GM12878 (cell line): ENCODE data around the gene CRTC3. TPM values are rescaled to one million over a fixed set of nuclear protein-coding genes. Genes with fewer than 3 reads are reported as not detected.
A peak's percentile ranks its signal among the peaks of the same experiment; 100 is the strongest.

Source experiments
- CBX5 ChIP-seq: sonication (generic); IDR thresholded peaks from 2 replicates; pipeline ENCODE4 v1.6.1; 2016; ENCODE audit warnings: low read depth, moderate library complexity, mild to moderate bottlenecking, inconsistent platforms
- IKZF1 ChIP-seq: fragments of 450-650 bp; conservative IDR thresholded peaks from 2 replicates; pipeline ENCODE4 v1.6.1; 2017; ENCODE audit warnings: antibody characterized with exemption, mild to moderate bottlenecking
- MYC ChIP-seq: IDR thresholded peaks from 2 replicates; pipeline ENCODE4 v1.6.1; 2011; ENCODE audit warnings: mild to moderate bottlenecking, low read length, moderate library complexity, inconsistent platforms; ENCODE audit not compliant: insufficient read depth, insufficient replicate concordance, insufficient read length, severe bottlenecking
- NRF1 ChIP-seq: conservative IDR thresholded peaks from 2 replicates; pipeline ENCODE4 v1.6.1; 2011; ENCODE audit warnings: mild to moderate bottlenecking, low read depth, low read length, improper control_type of control experiment
- RAD21 ChIP-seq: IDR thresholded peaks from 2 replicates; pipeline ENCODE4 v1.6.1; 2011; ENCODE audit warnings: mild to moderate bottlenecking, low read depth, low read length, moderate library complexity; ENCODE audit not compliant: insufficient read depth
- ZBTB33 ChIP-seq: fragments of 450-650 bp; IDR thresholded peaks from 2 replicates; pipeline ENCODE4 v1.6.1; 2017; ENCODE audit warnings: mild to moderate bottlenecking
- ZBTB4 ChIP-seq: fragments of 450-650 bp; formaldehyde crosslinking; IDR thresholded peaks from 2 replicates; pipeline ENCODE4 v1.4.0; 2022; ENCODE audit warnings: mild to moderate bottlenecking, moderate library complexity
- ZNF384 ChIP-seq: IDR thresholded peaks from 2 replicates; pipeline ENCODE4 v1.6.1; 2012; ENCODE audit warnings: low read depth, mild to moderate bottlenecking, low read length, improper control_type of control experiment, borderline replicate concordance
- polyA plus RNA-seq, 11 experiments: library from polyadenylated mRNA; depleted of rRNA in 4 of 11; unstranded in 6 of 11; stranded (reverse) in 5 of 11; fragments of >200 nt; fragmentation: Nextera tagmentation in 4 of 11; fragmentation: Illumina TruSeq in 1 of 11; extraction: Ambion mirVana in 4 of 11; extraction: Trizol in 1 of 11; gene quantifications; 1 replicate in 1 of 11; 2 replicates in 10 of 11; pipeline versions ENCODE4 v1.2.1 to v1.2.3, GENCODE V29; 2011 to 2016; ENCODE audit warnings: inconsistent platforms in 2 of 11, missing spikeins in 2 of 11, low read depth in 1 of 11
- total RNA-seq, 4 experiments: library from RNA; depleted of rRNA in 3 of 4; stranded (reverse); fragments of >200 nt in 3 of 4; fragmentation: Illumina TruSeq in 1 of 4; extraction: Trizol in 1 of 4; gene quantifications; 2 replicates each; pipeline versions ENCODE4 v1.2.1 to v1.2.3, GENCODE V29; 2013 to 2021
- TF ChIP-seq, protein P1 (sequence below): IDR thresholded peaks from 2 replicates; pipeline ENCODE4 v1.6.1; 2011; ENCODE audit warnings: low read depth, mild to moderate bottlenecking, low read length, moderate library complexity, borderline replicate concordance; ENCODE audit errors: extremely low read depth
- TF ChIP-seq, protein P2 (sequence below): IDR thresholded peaks from 2 replicates; pipeline ENCODE4 v1.6.1; 2011; ENCODE audit warnings: low read depth, low read length, improper control_type of control experiment, borderline replicate concordance
- TF ChIP-seq, protein P3 (sequence below): fragments of 450-650 bp; IDR thresholded peaks from 2 replicates; pipeline ENCODE4 v1.6.1; 2017; ENCODE audit warnings: mild to moderate bottlenecking, moderate library complexity
- TF ChIP-seq, protein P4 (sequence below): fragments of 450-650 bp; conservative IDR thresholded peaks from 2 replicates; pipeline ENCODE4 v1.6.1; 2017; ENCODE audit warnings: mild to moderate bottlenecking, moderate library complexity

The CRTC3 gene
- total and polyA plus RNA-seq, 10 of the 15 experiments (the other 5 are each of a cell fraction or from before 2014, with no cell fraction given), result 3.5 to 36.9 (median 18.9) TPM

DNA sequence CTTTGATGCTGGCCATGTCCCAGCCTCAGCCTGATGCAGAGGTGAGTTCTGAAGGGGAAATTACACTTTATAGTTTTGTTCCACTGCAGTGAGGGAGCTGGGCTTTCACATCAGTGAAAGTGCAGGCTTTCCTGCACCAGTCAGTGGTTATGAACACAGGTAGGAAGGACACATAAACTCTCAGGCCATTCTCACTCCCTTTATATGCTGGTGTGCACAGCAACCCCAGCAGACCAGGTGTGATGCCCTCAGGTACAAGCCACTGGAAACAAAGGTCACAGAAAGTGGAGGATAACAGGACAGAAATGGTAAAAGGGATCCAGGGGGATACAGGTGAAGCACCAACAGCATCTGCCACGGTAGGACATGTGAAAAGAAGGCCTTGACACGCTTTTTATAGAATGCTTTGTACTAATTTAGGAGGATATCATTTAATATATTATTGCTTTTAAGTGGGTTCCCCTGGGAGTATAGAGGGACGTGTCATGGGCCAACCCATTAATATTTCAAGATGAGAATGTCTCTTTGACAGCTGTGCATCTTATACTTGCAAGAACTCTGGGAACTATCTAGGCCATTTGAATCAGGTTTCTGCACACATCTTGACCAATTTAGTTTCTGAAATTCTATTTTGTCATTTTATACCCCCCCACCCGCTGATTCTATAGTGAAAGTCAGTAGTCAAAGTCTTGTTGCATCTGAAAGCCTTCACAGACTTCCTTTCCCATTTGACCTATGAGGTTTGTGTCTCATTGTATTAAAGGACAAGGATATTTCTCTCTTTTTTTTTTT lies 162.5 kb downstream of the CRTC3 start (continued):
- no peak for TF ChIP-seq ZBTB33
- TF ChIP-seq, protein P1, sequence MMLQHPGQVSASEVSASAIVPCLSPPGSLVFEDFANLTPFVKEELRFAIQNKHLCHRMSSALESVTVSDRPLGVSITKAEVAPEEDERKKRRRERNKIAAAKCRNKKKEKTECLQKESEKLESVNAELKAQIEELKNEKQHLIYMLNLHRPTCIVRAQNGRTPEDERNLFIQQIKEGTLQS, result no peak
- TF ChIP-seq, protein P2, sequence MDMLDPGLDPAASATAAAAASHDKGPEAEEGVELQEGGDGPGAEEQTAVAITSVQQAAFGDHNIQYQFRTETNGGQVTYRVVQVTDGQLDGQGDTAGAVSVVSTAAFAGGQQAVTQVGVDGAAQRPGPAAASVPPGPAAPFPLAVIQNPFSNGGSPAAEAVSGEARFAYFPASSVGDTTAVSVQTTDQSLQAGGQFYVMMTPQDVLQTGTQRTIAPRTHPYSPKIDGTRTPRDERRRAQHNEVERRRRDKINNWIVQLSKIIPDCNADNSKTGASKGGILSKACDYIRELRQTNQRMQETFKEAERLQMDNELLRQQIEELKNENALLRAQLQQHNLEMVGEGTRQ, result no peak
- TF ChIP-seq, protein P3, sequence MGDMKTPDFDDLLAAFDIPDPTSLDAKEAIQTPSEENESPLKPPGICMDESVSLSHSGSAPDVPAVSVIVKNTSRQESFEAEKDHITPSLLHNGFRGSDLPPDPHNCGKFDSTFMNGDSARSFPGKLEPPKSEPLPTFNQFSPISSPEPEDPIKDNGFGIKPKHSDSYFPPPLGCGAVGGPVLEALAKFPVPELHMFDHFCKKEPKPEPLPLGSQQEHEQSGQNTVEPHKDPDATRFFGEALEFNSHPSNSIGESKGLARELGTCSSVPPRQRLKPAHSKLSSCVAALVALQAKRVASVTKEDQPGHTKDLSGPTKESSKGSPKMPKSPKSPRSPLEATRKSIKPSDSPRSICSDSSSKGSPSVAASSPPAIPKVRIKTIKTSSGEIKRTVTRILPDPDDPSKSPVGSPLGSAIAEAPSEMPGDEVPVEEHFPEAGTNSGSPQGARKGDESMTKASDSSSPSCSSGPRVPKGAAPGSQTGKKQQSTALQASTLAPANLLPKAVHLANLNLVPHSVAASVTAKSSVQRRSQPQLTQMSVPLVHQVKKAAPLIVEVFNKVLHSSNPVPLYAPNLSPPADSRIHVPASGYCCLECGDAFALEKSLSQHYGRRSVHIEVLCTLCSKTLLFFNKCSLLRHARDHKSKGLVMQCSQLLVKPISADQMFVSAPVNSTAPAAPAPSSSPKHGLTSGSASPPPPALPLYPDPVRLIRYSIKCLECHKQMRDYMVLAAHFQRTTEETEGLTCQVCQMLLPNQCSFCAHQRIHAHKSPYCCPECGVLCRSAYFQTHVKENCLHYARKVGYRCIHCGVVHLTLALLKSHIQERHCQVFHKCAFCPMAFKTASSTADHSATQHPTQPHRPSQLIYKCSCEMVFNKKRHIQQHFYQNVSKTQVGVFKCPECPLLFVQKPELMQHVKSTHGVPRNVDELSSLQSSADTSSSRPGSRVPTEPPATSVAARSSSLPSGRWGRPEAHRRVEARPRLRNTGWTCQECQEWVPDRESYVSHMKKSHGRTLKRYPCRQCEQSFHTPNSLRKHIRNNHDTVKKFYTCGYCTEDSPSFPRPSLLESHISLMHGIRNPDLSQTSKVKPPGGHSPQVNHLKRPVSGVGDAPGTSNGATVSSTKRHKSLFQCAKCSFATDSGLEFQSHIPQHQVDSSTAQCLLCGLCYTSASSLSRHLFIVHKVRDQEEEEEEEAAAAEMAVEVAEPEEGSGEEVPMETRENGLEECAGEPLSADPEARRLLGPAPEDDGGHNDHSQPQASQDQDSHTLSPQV, result no peak
- no peak for TF ChIP-seq ZBTB4 (CRISPR knock-in tag)
- peak; percentile 26; the same call in 1 of the 2 replicates for TF ChIP-seq IKZF1
- TF ChIP-seq CBX5, result no peak
- no peak for TF ChIP-seq MYC
- TF ChIP-seq NRF1, result no peak
- TF ChIP-seq ZNF384, result no peak
- TF ChIP-seq RAD21, result peak; percentile 19; the same call in 1 of the 2 replicates
- TF ChIP-seq, protein P4, sequence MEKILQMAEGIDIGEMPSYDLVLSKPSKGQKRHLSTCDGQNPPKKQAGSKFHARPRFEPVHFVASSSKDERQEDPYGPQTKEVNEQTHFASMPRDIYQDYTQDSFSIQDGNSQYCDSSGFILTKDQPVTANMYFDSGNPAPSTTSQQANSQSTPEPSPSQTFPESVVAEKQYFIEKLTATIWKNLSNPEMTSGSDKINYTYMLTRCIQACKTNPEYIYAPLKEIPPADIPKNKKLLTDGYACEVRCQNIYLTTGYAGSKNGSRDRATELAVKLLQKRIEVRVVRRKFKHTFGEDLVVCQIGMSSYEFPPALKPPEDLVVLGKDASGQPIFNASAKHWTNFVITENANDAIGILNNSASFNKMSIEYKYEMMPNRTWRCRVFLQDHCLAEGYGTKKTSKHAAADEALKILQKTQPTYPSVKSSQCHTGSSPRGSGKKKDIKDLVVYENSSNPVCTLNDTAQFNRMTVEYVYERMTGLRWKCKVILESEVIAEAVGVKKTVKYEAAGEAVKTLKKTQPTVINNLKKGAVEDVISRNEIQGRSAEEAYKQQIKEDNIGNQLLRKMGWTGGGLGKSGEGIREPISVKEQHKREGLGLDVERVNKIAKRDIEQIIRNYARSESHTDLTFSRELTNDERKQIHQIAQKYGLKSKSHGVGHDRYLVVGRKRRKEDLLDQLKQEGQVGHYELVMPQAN, result no peak
